Endodermal cell (in vitro differentiated cells): Measurements from ENCODE around the gene EHHADH. TPM values are rescaled to one million over a fixed set of nuclear protein-coding genes. Genes with fewer than 3 reads are reported as not detected.

Experiments
- DNase-seq: peaks from one replicate; pipeline ENCODE4 v3.0.0-alpha.2; 2017
- H3K27ac ChIP-seq: 2 replicates; pipeline ENCODE4 v1.5.1; 2013; ENCODE audit warnings: mild to moderate bottlenecking, low read depth, low read length, moderate library complexity
- H3K27me3 ChIP-seq: 2 replicates; pipeline ENCODE4 v1.6.1; 2013; ENCODE audit warnings: mild to moderate bottlenecking, low read length, moderate library complexity; ENCODE audit not compliant: insufficient read depth, control insufficient read depth, poor library complexity, severe bottlenecking
- H3K36me3 ChIP-seq: 2 replicates; pipeline ENCODE4 v1.7.0; 2013; ENCODE audit warnings: mild to moderate bottlenecking, low read length, moderate library complexity; ENCODE audit not compliant: control insufficient read depth, insufficient read depth
- H3K4me1 ChIP-seq: one replicate; pipeline ENCODE4 v1.7.0; 2013; ENCODE audit warnings: low read length; ENCODE audit not compliant: control insufficient read depth, insufficient read depth
- H3K4me3 ChIP-seq: 2 replicates; pipeline ENCODE4 v1.5.1; 2013; ENCODE audit warnings: mild to moderate bottlenecking, low read length, moderate library complexity
- H3K9ac ChIP-seq: 2 replicates; pipeline ENCODE4 v1.6.1; 2013; ENCODE audit warnings: mild to moderate bottlenecking, low read length, moderate library complexity; ENCODE audit not compliant: poor library complexity, severe bottlenecking; ENCODE audit errors: extremely low read depth
- H3K9me3 ChIP-seq: 2 replicates; pipeline ENCODE4 v1.6.1; 2013; ENCODE audit warnings: mild to moderate bottlenecking, low read length, moderate library complexity; ENCODE audit not compliant: control insufficient read depth
- H3K27ac Mint-ChIP-seq: 2 replicates; pipeline ENCODE4 v1.8.0; 2020; ENCODE audit warnings: mixed read lengths
- H3K27me3 Mint-ChIP-seq: 2 replicates; pipeline ENCODE4 v1.8.0; 2021; ENCODE audit warnings: mild to moderate bottlenecking, mixed read lengths; ENCODE audit not compliant: insufficient read depth
- H3K36me3 Mint-ChIP-seq: 2 replicates; pipeline ENCODE4 v1.8.0; 2020; ENCODE audit warnings: low read depth, mixed read lengths
- H3K4me1 Mint-ChIP-seq: 2 replicates; pipeline ENCODE4 v1.8.0; 2020; ENCODE audit warnings: mixed read lengths
- H3K4me3 Mint-ChIP-seq: 2 replicates; pipeline ENCODE4 v1.8.0; 2020; ENCODE audit warnings: mild to moderate bottlenecking, moderate library complexity, mixed read lengths
- H3K9me3 Mint-ChIP-seq: 2 replicates; pipeline ENCODE4 v1.8.0; 2020; ENCODE audit warnings: mild to moderate bottlenecking, mixed read lengths
- WGBS, 2 experiments: methylation state at CpG; one replicate each; pipeline versions ENCODE4 v1.1.5 to v1.1.7; 2013; ENCODE audit warnings: missing lambda C conversion rate in 2 of 2, mixed read lengths in 1 of 2; ENCODE audit not compliant: insufficient coverage in 1 of 2, insufficient read length in 1 of 2; 5-methylcytosine and 5-hydroxymethylcytosine counted together
- total RNA-seq, 2 donors: library from RNA; stranded (reverse); fragmentation: NEBNext Ultra II Directional in 1 of 2; extraction: Animal tissue kit (Norgen Biotek cat#: 25700) in 1 of 2; gene quantifications; 2 replicates in 1 of 2; 3 replicates in 1 of 2; pipeline ENCODE4 v1.2.1, GENCODE V29; 2021
- TF ChIP-seq, protein P1 (sequence below): fragments of 200-600 bp; sonication (generic); conservative IDR thresholded peaks from 2 replicates; pipeline ENCODE4 v1.5.0; 2021; ENCODE audit warnings: antibody characterized with exemption, mild to moderate bottlenecking

The EHHADH gene
- total RNA-seq, 2 donors from 2014 or later, result 58.7 to 79.2 TPM

DNA sequence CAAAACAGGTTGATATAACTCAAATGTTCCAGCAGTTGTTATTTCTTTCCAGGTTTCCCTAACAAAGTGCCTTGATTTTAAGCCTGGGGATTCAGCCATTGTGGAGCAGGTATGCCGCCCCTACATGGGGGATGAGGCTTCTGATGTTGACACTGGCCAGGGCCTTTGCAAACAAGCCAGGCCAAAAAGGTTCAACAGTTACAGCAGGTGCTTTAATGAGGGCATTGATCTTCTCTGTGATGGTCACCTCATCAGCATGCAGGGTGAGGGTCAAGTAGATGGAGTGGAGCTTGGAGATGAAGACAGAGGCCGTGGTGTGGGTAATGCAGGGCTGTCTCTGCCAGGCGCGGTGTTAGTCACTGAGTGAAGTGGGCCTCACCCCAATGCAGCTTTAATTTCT, 22.6 kb upstream of the EHHADH start:
- peaks cover 41% of the 10 kb centered on the region for H3K27me3 Mint-ChIP-seq

DNA sequence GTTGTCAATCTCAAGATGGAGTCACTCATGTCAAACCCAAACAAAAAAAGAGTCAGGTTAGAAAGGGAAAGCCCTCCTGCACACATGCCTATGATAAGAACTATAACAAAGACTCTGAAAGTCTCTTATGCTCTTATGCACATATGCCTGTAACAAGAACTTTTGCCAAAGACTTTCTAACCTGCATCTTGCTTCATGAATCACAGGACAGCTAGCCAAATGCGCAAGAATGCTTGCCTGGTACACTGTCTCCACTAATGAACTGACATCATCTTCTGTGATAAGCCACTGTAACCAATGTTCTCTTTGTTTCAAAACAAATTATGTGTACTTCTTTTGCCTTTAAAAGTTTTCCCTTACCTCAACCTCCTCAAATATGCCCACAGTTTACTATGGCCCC, 18.2 kb upstream of the EHHADH start:
- TF ChIP-seq, protein P1, sequence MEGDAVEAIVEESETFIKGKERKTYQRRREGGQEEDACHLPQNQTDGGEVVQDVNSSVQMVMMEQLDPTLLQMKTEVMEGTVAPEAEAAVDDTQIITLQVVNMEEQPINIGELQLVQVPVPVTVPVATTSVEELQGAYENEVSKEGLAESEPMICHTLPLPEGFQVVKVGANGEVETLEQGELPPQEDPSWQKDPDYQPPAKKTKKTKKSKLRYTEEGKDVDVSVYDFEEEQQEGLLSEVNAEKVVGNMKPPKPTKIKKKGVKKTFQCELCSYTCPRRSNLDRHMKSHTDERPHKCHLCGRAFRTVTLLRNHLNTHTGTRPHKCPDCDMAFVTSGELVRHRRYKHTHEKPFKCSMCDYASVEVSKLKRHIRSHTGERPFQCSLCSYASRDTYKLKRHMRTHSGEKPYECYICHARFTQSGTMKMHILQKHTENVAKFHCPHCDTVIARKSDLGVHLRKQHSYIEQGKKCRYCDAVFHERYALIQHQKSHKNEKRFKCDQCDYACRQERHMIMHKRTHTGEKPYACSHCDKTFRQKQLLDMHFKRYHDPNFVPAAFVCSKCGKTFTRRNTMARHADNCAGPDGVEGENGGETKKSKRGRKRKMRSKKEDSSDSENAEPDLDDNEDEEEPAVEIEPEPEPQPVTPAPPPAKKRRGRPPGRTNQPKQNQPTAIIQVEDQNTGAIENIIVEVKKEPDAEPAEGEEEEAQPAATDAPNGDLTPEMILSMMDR, result no peak
- no peak overlapping the region for H3K27ac Mint-ChIP-seq
- no peaks in the 10 kb centered on the region for H3K9me3 ChIP-seq
- H3K36me3 ChIP-seq, result no peaks in the 10 kb centered on the region
- H3K36me3 Mint-ChIP-seq, result no peaks in the 10 kb centered on the region
- peaks cover 26% of the 10 kb centered on the region for H3K4me1 Mint-ChIP-seq
- peaks cover 5% of the 10 kb centered on the region for H3K27me3 ChIP-seq
- H3K27ac ChIP-seq, result no peak overlapping the region
- DNase-seq, result no peak
- no peaks in the 10 kb centered on the region for H3K9me3 Mint-ChIP-seq
- H3K4me3 ChIP-seq, result no peak overlapping the region
- H3K27me3 Mint-ChIP-seq, result peaks cover 26% of the 10 kb centered on the region
- no peak overlapping the region for H3K4me3 Mint-ChIP-seq
- H3K4me1 ChIP-seq, result peaks cover 9% of the 10 kb centered on the region
- 92 to 95% methylated on average over 1 of the region's 1 CpG for WGBS, 2 experiments
- no peak overlapping the region for H3K9ac ChIP-seq

More for the DNA sequence above, 22.6 kb upstream of the EHHADH start:
- H3K4me3 Mint-ChIP-seq, result no peak overlapping the region
- H3K9ac ChIP-seq, result no peak overlapping the region
- 87 to 100% methylated on average over 3 to 4 of the region's 4 CpGs for WGBS, 2 experiments
- no peaks in the 10 kb centered on the region for H3K9me3 ChIP-seq
- peaks cover 2% of the 10 kb centered on the region for H3K36me3 Mint-ChIP-seq
- H3K27ac ChIP-seq, result no peak overlapping the region
- no peak for DNase-seq
- no peaks in the 10 kb centered on the region for H3K4me1 ChIP-seq
- no peaks in the 10 kb centered on the region for H3K36me3 ChIP-seq
- no peak overlapping the region for H3K27ac Mint-ChIP-seq
- H3K4me3 ChIP-seq, result no peak overlapping the region
- TF ChIP-seq, protein P1, result no peak
- peaks cover 5% of the 10 kb centered on the region for H3K27me3 ChIP-seq
- no peaks in the 10 kb centered on the region for H3K9me3 Mint-ChIP-seq
- no peaks in the 10 kb centered on the region for H3K4me1 Mint-ChIP-seq

DNA sequence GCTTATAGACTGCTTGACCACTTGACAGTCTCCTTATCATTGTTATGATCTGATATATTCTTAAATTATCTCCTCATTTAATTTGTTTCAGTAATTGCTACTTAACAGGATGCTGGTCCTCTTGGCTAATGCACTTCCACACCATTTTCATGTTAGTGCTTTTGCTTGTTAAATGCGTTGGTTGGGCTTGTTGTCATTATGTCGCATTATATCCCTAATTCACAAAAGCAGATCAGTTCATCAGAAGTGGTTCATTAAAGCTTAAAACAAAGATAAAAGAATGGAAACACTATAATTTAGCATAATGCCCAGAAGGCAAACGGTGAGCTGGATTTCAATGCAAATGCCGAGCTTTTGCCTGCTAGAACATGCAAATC, 17.1 kb upstream of the EHHADH start:
- Histone ChIP-seq H3K4me1 (peaks cover 15% of the 10 kb centered on the region), H3K36me3 (no peaks in the 10 kb centered on the region), H3K27ac (no peak overlapping the region), H3K27me3 (peaks cover 5% of the 10 kb centered on the region), H3K9ac (no peak overlapping the region), H3K9me3 (no peaks in the 10 kb centered on the region), H3K4me3 (no peak overlapping the region)
- TF ChIP-seq, protein P1, result no peak
- no peaks in the 10 kb centered on the region for H3K36me3 Mint-ChIP-seq
- WGBS, 2 experiments, result 84 to 88% methylated on average over 3 to 4 of the region's 4 CpGs
- peaks cover 18% of the 10 kb centered on the region for H3K27me3 Mint-ChIP-seq
- no peak for DNase-seq
- no peak overlapping the region for H3K27ac Mint-ChIP-seq
- H3K4me3 Mint-ChIP-seq, result no peak overlapping the region
- H3K9me3 Mint-ChIP-seq, result no peaks in the 10 kb centered on the region
- peaks cover 31% of the 10 kb centered on the region for H3K4me1 Mint-ChIP-seq
